Ishikawa (cell line): ENCODE results near the gene RHOJ.

Experiments used
- CEBPB ChIP-seq: IDR thresholded peaks from 2 replicates; pipeline ENCODE4 v1.6.1; 2012
- CREB1 ChIP-seq: IDR thresholded peaks from 2 replicates; pipeline ENCODE4 v1.6.1; 2012; ENCODE audit warnings: low read depth
- EGR1 ChIP-seq: IDR thresholded peaks from 2 replicates; pipeline ENCODE4 v1.6.1; 2012
- EP300 ChIP-seq: IDR thresholded peaks from 2 replicates; pipeline ENCODE4 v1.6.1; 2012; ENCODE audit warnings: borderline replicate concordance
- FOXM1 ChIP-seq: IDR thresholded peaks from 2 replicates; pipeline ENCODE4 v1.6.1; 2012; ENCODE audit warnings: low read depth, borderline replicate concordance
- MAX ChIP-seq: IDR thresholded peaks from 2 replicates; pipeline ENCODE4 v1.6.1; 2012
- NFIC ChIP-seq: IDR thresholded peaks from 2 replicates; pipeline ENCODE4 v1.6.1; 2012
- RAD21 ChIP-seq: IDR thresholded peaks from 2 replicates; pipeline ENCODE4 v1.6.1; 2012; ENCODE audit warnings: low read depth
- TAF1 ChIP-seq: IDR thresholded peaks from 2 replicates; pipeline ENCODE4 v1.6.1; 2012; ENCODE audit warnings: low read depth, mild to moderate bottlenecking
- TCF12 ChIP-seq: IDR thresholded peaks from 2 replicates; pipeline ENCODE4 v1.6.1; 2012; ENCODE audit warnings: low read depth
- TEAD4 ChIP-seq: IDR thresholded peaks from 2 replicates; pipeline ENCODE4 v1.6.1; 2012
- YY1 ChIP-seq: IDR thresholded peaks from 2 replicates; pipeline ENCODE4 v1.6.1; 2012; ENCODE audit warnings: low read depth
- ZBTB7A ChIP-seq: IDR thresholded peaks from 2 replicates; pipeline ENCODE4 v1.6.1; 2012; ENCODE audit warnings: low read depth
- TF ChIP-seq, protein P1 (sequence below): IDR thresholded peaks from 2 replicates; pipeline ENCODE4 v1.6.1; 2012
- TF ChIP-seq, protein P2 (sequence below): IDR thresholded peaks from 2 replicates; pipeline ENCODE4 v1.6.1; 2012; ENCODE audit warnings: low read depth, mild to moderate bottlenecking

RHOJ gene

GRCh38 chr14:63267171-63267570 is 62.9 kb downstream of the RHOJ start:
- TF ChIP-seq CEBPB: no peak
- TF ChIP-seq MAX: no peak
- TF ChIP-seq EGR1: no peak
- TF ChIP-seq, protein P1, sequence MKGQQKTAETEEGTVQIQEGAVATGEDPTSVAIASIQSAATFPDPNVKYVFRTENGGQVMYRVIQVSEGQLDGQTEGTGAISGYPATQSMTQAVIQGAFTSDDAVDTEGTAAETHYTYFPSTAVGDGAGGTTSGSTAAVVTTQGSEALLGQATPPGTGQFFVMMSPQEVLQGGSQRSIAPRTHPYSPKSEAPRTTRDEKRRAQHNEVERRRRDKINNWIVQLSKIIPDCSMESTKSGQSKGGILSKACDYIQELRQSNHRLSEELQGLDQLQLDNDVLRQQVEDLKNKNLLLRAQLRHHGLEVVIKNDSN: no peak
- no peak for TF ChIP-seq ZBTB7A
- TF ChIP-seq TCF12: no peak
- no peak for TF ChIP-seq YY1
- no peak for TF ChIP-seq FOXM1
- no peak for TF ChIP-seq RAD21

DNA sequence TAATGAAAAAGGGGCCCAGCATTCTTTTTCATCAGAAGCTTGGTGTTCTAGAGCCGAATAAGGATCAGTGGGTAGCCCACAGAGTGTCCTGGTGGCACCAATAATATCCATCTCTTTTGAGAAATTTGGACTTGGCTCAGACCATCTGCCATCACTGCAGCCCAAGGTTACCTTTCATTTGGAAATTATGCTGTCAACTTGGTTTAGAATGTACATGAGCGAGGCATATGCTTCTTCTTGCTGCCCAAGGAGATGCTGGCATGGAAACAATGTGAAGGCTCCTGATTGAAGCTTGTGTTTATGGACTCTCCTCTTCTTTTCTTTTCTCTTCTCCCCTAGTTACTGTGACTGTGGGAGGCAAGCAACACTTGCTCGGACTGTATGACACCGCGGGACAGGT is 64.5 kb downstream of the RHOJ start:
- TF ChIP-seq EP300: no peak
- no peak for TF ChIP-seq TEAD4
- no peak for TF ChIP-seq YY1
- TF ChIP-seq, protein P2, sequence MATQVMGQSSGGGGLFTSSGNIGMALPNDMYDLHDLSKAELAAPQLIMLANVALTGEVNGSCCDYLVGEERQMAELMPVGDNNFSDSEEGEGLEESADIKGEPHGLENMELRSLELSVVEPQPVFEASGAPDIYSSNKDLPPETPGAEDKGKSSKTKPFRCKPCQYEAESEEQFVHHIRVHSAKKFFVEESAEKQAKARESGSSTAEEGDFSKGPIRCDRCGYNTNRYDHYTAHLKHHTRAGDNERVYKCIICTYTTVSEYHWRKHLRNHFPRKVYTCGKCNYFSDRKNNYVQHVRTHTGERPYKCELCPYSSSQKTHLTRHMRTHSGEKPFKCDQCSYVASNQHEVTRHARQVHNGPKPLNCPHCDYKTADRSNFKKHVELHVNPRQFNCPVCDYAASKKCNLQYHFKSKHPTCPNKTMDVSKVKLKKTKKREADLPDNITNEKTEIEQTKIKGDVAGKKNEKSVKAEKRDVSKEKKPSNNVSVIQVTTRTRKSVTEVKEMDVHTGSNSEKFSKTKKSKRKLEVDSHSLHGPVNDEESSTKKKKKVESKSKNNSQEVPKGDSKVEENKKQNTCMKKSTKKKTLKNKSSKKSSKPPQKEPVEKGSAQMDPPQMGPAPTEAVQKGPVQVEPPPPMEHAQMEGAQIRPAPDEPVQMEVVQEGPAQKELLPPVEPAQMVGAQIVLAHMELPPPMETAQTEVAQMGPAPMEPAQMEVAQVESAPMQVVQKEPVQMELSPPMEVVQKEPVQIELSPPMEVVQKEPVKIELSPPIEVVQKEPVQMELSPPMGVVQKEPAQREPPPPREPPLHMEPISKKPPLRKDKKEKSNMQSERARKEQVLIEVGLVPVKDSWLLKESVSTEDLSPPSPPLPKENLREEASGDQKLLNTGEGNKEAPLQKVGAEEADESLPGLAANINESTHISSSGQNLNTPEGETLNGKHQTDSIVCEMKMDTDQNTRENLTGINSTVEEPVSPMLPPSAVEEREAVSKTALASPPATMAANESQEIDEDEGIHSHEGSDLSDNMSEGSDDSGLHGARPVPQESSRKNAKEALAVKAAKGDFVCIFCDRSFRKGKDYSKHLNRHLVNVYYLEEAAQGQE: no peak
- TF ChIP-seq, protein P1: no peak
- no peak for TF ChIP-seq CREB1
- TF ChIP-seq ZBTB7A: no peak
- no peak for TF ChIP-seq FOXM1
- TF ChIP-seq RAD21: no peak
- TF ChIP-seq TCF12: no peak
- TF ChIP-seq EGR1: no peak
- no peak for TF ChIP-seq TAF1
- TF ChIP-seq CEBPB: no peak
- TF ChIP-seq NFIC: no peak
- no peak for TF ChIP-seq MAX

- TF ChIP-seq NFIC (no peak), FOXM1 (no peak), EGR1 (no peak), ZBTB7A (no peak), YY1 (no peak), EP300 (no peak), CEBPB (no peak)
- TF ChIP-seq, protein P1: no peak
These were observed 65.5 kb downstream of the RHOJ start for GRCh38 chr14:63269561-63270225.

- TF ChIP-seq YY1 (no peak), EGR1 (no peak), EP300 (no peak), NFIC (no peak), FOXM1 (no peak), ZBTB7A (no peak)
These were observed 68.9 kb downstream of the RHOJ start for GRCh38 chr14:63273129-63273528.

DNA sequence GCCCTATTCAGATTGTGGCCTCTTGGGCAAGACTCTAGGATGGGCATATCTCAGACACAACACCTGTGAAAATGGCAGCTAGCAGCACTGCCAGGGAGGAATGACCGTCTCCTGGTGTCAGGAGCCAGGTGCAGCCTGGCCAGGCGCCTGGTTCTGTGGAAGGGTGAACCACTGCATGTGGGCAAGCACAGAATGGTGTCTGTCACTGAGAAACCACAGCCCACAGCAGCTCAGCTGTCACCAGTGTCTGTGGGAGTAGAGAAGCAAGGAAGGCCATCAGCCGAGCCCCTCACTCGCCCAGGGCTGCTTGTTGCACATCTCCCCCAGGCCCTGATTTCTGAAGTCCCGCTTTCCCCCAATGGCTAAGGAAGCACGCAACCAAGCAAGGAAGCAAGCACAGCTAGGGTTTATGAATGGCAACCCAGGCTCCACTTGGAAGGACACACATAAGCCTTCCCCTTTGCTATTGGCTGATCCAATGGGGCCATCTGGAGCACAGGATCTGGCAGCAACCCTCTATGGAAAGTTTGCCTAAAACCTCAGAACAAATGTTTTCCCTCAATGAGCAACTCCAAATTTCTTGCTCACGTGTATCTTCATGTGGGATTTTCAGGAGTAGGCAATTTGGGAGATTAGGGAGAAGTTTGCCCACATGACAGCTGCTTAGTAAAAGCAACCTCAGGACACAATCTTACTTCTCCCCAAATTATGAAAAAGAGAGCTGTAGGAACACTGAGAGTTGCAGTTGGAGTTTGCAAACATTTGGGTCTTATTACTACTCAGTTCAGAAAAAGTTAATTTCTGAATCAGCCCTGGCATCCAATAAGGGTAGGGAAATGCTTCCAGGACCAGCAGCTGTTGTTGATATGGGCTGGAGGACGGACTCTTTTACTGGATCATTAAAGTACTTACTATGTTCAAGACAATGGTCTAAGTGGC is 69.7 kb downstream of the RHOJ start:
- TF ChIP-seq, protein P1: no peak
- TF ChIP-seq CREB1: no peak
- no peak for TF ChIP-seq FOXM1
- no peak for TF ChIP-seq NFIC
- TF ChIP-seq EGR1: no peak
- TF ChIP-seq, protein P2: no peak
- TF ChIP-seq ZBTB7A: no peak
- no peak for TF ChIP-seq YY1
- TF ChIP-seq EP300: no peak
- no peak for TF ChIP-seq TAF1
- TF ChIP-seq TEAD4: no peak
